DLD1 (cell line): ENCODE data around the gene AFF2.

Source experiments
- in situ Hi-C: cut with HindIII; loops from 2 replicates; pipeline ENCODE4 v1.10.0; 2017; ENCODE audit warnings: low sequenced_read_pairs

Gene AFF2

DNA sequence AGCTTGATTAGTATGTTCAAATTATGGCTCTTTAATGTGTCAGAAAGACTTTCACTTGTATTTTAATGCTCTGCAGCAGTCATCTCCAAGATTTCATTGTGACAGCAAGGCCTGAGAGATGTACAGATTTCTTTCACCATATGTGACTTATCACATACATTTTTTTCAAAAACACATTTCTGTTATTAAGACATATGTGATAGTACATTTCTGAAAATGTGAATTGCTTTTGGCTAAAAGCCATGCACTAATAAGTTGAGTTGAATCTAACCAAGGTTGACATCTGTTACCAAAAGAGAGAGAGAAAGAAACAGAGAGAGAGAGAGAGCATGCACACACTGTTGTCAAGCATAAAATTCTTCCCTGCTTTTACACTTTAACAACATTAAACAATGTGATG, 409.3 kb downstream of the AFF2 start:
- in situ Hi-C loops: no loop called here

GRCh38 chrX:148913971-148914370, 413.6 kb downstream of the AFF2 start:
- in situ Hi-C loops: no loop called here

- in situ Hi-C loops: no loop called here
Observed at GRCh38 chrX:148914783-148915182, 414.4 kb downstream of the AFF2 start.

DNA sequence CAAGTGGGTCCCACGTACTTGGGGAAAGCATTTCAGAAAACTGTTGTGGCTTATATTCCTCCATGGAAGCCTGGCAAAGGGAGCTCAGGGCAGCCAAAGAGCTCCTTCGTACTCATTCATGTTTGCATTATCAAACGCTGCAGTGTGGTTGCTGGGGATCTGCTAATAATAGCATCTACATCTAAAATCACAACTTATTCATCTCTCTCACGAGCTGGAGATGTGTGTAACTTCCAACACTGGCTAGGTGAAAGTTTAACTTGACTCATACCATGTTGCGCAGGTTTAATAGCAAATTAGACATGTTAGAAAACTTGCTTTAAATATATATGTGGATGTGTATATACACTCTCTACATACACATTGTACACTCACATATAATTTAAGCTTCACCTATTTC, 415.1 kb downstream of the AFF2 start:
- in situ Hi-C loops: no loop called here

DNA sequence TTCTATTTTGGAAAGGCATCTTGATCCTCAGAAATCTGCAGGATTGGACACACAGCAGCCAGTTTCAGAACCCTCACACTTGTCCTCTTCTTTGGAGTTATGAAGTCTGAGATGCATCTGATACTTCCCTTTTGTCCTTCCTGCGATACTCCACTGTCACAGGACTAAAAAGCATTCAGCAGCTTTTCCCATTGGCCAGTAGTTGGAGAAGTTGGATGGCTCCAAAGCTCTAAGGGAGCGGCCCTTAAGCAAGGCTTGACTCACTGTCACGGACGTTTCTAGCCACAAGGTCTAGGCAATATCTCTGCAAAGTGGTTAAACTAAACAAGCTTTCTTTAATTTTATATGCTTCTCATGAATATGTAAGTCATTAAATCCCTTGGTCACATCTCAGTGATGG, 417.0 kb downstream of the AFF2 start:
- in situ Hi-C loops: no loop called here

GRCh38 chrX:148923631-148924030, 423.2 kb downstream of the AFF2 start:
- in situ Hi-C loops: no loop called here

DNA sequence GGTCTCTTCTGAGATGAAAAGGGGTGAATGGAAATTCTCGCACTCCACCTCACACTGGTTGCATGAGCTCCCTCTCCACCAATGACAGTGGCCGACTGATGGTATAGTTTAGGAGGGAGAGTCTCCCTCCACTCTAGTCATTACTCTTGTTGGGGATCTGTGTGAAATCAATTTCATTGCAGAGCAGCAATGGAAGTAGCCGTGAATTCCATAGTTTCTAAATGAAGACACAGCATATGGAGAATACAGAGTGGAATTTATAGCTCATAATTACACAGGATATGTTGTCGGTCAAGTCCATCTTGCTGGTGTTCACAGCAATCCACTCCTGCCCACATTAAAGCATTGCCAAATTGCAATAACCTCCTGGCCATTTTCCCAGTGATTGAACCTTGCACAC, 426.0 kb downstream of the AFF2 start:
- in situ Hi-C loops: no loop called here

DNA sequence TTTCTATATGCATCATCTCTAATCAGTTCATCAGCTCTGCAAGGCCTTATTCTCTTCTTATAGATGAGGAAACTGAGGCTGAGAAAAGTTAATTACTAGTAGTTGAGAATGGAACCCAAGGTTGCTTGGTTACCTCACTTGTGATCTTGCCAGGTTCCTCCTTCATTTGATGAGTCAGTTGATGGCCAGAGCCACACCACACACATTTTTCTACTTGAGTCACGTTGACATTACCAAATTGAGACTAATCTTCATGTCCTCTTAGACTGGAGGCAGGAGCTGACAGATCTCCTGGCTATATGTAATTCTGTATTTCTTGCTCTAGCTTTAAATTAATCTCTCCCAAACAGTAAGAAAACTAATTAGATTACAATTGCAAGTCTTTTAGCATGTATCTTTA, 428.4 kb downstream of the AFF2 start:
- in situ Hi-C loops: no loop called here

GRCh38 chrX:148929686-148930085, 429.3 kb downstream of the AFF2 start:
- in situ Hi-C loops: no loop called here

DNA sequence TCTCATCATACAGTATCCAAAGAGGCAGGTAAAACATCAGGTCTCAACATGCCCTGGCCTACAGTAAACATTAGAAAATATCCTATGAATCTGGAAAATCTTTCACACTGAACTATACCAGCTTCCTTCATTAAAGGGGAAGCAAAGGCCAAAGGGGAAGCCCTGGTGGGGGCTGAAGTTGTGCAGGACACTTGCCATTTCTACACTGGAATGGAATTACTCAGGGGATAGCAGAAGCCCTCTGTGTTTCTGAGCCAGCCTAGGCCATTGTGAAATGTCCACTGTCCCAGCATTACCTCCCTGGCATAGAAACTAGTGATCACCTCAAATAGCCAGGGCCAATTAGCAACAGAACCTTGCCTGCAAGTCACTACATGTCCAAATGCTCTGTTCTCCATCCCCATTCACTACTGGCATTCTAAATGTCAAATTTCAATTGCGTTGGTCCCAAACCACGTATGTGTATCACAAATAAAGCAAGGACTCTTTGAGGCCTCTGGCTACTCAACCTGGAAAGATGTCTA, 429.9 kb downstream of the AFF2 start:
- in situ Hi-C loops: no loop called here

GRCh38 chrX:148933881-148934280, 433.5 kb downstream of the AFF2 start:
- in situ Hi-C loops: no loop called here

DNA sequence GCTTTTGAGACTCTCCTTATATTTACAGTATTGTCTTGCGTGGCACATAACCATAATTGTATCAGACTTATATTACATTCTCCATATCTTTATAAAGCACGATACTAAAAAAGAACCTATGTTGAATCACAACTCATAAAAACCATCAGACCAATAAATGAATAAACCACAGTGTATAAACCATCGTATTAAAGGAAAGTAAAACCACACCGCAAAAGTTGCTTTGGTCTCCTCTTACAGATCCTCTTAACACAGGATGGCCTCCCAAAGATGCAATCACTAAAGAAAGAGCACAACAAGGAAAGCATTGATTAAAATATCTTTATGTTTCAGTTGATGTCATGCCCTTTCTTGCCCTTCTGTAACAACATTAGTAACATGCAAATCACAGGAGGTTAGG, 437.9 kb downstream of the AFF2 start:
- in situ Hi-C loops: no loop called here

DNA sequence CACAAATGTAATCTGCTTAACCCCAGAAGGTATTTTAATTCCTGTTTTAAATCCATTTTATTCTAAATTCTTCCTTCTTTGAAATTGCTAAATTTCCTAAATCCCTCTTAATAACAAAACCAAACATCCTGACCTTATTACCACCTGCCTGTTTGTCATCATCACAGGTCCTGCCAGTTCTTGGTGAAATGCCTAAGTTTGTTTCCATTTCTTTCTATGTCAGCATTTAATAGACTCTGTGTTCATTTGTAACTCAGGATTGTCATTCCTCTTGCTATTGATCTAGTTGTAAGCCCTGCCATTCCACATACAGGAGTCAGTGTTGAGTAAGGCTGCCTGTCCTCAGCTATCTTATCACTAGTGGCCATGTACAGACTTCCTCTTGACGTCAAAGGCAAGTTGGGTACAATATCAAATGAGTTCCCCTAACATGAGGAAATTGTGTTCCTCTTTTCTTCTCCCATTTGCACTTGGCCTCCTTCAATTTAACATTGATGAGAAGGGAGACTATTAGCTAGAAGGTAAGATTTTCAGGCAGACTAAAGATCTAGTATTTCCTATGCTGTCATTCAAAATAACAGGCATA, 440.1 kb downstream of the AFF2 start:
- in situ Hi-C loops: no loop called here

- in situ Hi-C loops: no loop called here
Observed at GRCh38 chrX:148942754-148943153, 442.3 kb downstream of the AFF2 start.

DNA sequence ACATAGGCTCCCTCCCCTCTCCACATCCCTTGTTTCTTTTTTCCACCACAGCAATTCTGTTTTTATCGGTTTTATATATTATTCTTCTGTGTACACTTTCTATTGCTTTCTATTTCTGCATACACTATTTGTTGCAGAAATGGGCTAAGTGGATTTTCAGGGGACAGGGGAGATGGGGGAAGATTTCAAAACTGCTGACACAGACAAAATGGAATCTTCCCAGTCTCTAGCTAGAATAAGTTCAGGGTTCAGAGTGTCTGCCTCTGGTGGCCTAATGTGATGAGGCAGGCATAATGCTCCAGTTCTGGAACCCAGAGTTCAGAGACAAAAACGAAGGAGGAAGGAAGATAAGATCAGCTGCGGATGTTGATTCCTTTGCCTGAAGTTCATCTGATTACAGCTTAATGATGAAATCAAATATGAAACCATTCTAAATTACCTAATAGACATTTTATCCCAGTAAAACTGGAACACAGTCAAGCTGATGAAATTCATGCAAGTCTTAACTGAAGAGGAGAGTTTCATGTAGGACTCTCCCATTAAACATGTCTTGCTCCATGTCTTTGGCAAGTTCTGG, 447.1 kb downstream of the AFF2 start:
- in situ Hi-C loops: no loop called here

GRCh38 chrX:148956352-148956751, 455.9 kb downstream of the AFF2 start:
- in situ Hi-C loops: no loop called here

GRCh38 chrX:148958901-148959300, 458.5 kb downstream of the AFF2 start:
- in situ Hi-C loops: no loop called here

GRCh38 chrX:148960060-148960459, 459.6 kb downstream of the AFF2 start:
- in situ Hi-C loops: no loop called here

DNA sequence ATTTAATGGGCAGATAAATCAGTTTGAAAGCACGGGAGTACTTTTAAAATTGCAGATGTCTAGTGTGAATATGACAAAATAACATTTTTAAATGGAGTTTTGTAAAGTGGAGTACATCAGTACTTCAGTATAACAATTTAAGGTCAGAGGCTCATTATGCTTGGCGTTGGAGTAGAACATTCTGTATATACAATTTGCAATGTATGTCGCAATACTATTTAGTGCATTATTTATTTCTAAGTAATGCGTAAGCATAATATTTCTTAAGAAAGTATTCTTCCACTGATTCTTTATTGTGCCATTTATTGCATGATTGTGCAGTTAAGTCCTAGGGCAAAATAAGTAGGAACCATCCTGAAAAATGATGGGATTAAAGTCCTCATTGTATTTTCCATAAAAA, 461.6 kb downstream of the AFF2 start:
- in situ Hi-C loops: no loop called here

DNA sequence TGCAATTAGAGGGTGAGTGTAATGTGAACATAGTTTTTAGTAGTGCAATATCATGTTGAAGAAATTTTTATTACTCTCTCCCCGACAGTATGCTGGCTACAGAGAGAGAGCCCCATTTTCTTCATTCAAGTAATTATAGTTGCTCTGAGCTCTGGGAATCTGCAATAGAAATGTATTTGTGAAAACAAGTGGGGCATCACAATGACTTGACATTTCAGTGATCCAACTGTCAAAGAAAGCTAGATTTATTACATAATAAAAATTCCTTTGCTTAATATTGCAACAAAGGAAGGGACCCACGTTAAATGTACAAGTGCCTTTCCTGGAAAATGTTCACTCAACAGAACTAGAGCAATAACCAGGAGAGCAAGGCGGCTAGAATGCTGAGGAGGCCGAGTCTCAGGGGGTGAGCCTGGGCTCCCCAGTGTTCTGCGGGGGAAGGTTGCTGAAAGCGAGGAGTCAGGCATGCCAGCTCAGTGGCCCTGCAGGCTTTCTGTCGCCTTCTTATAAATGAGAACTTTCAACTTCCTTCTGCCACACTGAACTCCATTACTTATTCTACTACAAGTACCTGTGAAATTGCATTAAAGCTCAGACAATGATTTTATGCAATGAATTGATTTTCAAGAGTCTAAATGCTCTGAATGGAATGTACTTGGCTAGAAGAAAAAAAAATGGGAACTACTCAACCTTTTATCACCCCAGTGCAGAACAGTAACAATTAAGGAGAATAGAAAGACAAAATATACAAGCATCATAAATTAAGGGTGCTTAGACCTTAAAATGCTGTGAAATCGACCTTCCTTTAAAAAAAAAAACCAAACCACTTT, 476.4 kb downstream of the AFF2 start:
- in situ Hi-C loops: no loop called here

GRCh38 chrX:148979786-148980185, 479.4 kb downstream of the AFF2 start:
- in situ Hi-C loops: no loop called here

- in situ Hi-C loops: no loop called here
Observed at GRCh38 chrX:148984238-148984637, 483.8 kb downstream of the AFF2 start.
